Kasumi-1 (cell line): ENCODE data around the gene LYST.
"Not testable (repeated sequence)": the region's sequence is repeated elsewhere in the genome, so short reads cannot be mapped to it uniquely, and the experiment has no call there.

Experiments used
- DNase-seq, 2 experiments: peaks; one replicate each; lab custom pipeline; 2025; lab: John Stamatoyannopoulos, UW

The LYST gene, protein sequence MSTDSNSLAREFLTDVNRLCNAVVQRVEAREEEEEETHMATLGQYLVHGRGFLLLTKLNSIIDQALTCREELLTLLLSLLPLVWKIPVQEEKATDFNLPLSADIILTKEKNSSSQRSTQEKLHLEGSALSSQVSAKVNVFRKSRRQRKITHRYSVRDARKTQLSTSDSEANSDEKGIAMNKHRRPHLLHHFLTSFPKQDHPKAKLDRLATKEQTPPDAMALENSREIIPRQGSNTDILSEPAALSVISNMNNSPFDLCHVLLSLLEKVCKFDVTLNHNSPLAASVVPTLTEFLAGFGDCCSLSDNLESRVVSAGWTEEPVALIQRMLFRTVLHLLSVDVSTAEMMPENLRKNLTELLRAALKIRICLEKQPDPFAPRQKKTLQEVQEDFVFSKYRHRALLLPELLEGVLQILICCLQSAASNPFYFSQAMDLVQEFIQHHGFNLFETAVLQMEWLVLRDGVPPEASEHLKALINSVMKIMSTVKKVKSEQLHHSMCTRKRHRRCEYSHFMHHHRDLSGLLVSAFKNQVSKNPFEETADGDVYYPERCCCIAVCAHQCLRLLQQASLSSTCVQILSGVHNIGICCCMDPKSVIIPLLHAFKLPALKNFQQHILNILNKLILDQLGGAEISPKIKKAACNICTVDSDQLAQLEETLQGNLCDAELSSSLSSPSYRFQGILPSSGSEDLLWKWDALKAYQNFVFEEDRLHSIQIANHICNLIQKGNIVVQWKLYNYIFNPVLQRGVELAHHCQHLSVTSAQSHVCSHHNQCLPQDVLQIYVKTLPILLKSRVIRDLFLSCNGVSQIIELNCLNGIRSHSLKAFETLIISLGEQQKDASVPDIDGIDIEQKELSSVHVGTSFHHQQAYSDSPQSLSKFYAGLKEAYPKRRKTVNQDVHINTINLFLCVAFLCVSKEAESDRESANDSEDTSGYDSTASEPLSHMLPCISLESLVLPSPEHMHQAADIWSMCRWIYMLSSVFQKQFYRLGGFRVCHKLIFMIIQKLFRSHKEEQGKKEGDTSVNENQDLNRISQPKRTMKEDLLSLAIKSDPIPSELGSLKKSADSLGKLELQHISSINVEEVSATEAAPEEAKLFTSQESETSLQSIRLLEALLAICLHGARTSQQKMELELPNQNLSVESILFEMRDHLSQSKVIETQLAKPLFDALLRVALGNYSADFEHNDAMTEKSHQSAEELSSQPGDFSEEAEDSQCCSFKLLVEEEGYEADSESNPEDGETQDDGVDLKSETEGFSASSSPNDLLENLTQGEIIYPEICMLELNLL (N-terminal part only)

GRCh38 chr1:235866205-235866912, at the start of gene LYST:
Gene LYST (minus strand): TSS chr1:235866906. CDS start chr1:235830417, 36,489 bp downstream.
- peak; percentile 47 to 56 for DNase-seq

- DNase-seq, result not testable (repeated sequence)
Measured at GRCh38 chr1:235915489-235915888, 48.8 kb upstream of the LYST start.

DNA sequence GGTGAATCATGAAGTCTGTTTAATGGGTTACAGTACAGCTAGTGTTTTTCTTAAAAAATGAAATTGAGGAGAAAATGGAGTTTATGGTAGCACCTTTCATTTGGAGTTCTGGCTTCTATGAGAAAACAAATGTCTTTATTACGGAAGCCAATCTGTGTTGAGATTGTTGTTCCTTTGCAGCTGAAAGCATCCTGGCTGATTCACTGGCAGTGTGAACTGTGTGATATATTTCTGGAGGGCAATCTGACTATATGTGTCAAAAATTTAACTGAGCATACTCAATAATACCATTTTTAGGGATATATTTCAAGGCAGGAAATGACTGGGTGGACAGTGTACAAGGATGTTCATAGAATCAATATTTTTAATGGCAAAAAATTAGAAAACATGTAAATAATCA, 46.6 kb upstream of the LYST start:
- no peak for DNase-seq

DNA sequence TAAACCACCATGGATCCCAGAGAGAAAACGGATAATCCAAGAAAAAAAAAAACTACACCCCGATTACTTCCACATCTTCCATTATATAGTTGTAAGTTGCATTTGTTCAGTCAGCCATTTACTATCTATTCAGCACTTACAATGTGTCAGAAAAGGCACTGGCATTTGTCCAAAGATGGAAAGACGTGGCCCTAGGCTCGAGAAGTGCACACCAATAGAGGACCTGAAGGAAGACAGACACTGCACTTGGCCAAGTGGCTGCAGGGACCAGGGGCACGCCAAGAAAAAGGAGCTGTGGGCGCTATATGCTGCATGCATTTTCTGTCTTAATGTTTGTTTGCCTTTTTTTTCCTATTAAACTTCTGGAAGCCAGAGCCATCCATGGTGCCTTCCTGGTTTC, 45.2 kb upstream of the LYST start:
- no peak for DNase-seq

DNA sequence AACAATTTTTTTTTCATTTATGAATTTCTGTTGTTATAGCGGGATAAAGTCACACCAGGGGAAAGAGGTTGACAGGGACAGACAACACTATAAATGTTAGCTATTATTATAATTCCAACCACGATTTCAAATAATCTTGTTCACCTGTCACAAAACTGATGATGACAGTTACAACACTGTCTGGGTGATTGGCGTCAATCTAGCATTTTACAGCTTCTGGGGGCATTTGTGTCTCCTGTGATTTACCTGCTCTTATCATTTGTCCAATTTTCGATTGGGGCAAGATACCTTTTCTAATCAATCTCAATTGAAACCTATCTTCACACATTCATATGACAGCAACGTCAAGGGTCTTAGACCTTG, 44.6 kb upstream of the LYST start:
- DNase-seq, result no peak

GRCh38 chr1:235910357-235911299, 43.9 kb upstream of the LYST start:
- peak in 1 of 2 experiments; percentile 23 for DNase-seq

DNA sequence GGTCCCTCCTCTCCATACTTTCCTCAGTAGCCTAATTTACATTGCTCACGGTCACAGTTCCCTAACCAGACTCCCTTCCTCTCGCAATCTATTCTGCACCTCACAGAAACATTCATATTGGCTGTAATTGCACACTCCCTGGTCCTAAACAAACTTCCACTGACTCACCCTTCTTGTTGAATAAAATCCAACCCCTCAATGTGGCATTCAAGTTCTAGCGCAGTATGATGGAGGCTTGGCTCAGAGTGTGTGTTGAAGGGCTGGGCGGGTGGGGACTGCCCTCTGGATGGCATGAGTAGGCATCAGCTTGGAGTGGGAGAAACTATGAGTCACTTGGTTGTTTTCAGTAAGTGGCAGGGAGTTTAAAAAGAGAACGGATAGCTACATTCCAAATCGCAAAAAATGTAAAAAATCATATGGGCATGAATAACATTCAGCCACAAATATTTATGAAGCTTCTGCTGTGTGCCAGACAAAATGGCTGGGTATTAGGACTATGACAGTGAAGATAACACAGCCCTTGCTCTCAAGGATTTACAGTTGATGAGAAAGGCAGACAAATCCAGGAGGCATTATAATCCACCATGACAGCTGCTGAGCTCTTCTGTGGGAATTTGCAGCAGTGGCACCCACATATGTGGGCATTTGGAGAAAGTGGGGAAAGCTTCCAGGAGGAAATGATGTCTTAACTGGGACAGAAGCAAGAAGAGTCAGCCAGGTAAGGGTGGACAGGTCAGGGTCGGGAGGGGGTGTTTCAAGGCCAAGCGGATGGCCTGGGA, 42.2 kb upstream of the LYST start:
- no peak for DNase-seq

- no peak for DNase-seq
Measured at GRCh38 chr1:235907897-235908240, 41.2 kb upstream of the LYST start.

DNA sequence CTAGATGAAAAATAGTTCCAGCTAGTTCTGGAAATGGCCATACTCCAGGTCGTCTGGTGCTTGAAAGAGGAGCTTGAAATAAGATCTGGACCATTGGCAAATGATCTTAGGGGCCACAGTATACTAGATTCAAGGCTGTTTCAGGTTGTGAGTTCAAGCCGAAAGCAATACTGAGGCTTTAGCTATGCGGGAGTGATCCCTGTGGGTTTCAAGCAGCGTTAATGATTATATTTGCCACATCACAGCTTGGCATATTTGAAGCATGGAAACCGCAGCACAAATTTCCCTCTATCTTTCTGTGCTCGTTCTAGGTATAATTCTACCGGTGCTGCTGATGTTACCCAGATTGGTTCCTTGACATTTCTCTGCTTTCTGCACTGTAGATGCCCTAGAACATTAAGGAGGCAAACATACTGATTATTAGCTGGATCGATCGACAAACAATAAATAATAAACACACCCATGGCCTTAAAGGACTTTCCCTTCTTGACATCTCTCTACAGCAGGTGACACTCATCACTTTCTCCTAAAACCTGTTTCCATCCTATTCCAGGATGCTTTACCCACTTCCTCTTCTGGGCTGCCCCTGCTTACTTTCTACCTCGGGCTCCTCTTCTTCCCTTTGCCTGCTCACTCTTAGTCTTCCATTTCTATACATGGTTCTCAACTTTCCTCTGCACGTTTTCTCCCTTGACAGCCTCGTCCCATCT, 40.6 kb upstream of the LYST start:
- DNase-seq, result peak; percentile 19 to 24

GRCh38 chr1:235906436-235906835, 39.7 kb upstream of the LYST start:
- DNase-seq, result no peak

GRCh38 chr1:235903809-235904208, 37.1 kb upstream of the LYST start:
- DNase-seq, result not testable (repeated sequence)

DNA sequence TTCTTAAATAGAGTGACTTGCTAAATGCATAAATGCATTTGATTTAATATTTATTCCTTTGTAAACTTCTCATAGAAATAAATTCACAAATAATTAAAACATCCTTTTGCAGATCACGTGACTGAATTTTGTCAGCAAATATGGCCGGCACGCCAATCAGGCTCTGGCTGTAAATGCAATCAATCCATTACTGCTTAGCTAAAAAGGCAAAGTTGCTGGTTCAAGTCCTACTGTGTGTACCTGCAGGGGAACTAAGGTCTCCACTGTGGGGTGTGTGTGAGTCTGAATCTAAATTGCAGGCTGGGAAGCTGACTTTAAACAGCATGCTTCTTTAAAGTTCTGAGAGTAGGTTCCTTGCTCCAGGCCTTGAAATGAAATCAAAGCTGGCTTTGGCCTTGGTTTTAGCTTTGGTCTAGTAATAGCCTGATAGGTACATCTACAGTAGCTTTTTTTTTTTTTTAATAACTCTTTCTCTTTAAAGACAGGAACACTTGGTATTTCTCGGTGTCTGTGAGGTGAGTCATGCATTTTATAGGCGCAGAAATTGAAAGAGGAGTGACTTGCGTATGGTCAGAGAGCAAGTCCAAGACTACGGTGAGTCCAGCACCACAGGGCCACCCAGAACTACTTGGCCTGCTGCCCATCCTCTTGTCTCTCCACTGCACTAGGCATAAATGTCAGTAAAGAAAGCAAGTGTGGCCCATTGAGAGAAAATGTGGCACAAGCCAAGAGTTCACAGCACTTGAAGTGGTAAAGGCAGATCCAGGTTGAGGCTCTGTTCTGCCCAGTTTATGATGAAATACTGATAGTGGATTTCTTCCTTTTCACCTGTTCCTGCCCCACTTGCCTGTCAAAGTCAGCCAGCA, 36.2 kb upstream of the LYST start:
- no peak for DNase-seq

DNA sequence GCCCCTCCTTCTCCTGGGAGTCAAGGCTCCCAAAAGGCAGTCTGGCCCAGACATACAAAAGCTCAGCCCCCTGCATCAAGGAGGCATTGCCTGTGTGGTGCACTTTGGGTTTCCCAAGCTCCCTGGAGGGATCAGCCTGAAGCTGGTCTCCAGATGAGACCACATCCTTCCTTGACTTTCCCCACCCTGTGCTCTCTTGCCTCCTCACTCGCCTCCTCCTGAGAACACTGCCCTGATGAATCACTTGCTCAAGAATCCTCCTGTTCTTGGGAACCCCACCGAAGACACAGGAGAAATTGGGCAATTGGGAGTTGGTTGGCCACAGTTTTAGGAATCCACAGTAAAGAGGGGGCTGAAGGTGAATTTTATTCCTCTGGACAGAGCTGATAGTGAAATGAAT, 34.8 kb upstream of the LYST start:
- peak; percentile 95 for DNase-seq

DNA sequence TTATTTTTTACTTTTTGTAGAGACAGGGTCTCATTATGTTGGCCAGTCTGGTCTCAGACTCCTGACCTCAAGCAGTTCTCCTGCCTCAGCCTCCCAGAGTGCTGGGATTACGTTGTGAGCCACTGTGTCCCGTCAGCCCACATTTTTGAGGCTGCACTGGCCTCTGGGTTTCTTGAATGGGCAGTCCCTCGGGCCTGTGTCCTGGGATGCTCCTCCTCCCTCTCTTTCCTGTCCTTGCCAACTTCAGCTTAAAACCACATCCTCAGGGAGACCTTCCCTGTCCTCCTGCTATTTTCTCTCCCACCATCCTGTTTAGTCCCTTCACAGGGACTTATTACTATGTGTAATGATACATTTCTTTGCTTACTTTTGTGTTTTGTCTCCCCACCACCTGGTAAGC, 31.4 kb upstream of the LYST start:
- DNase-seq, result no peak

DNA sequence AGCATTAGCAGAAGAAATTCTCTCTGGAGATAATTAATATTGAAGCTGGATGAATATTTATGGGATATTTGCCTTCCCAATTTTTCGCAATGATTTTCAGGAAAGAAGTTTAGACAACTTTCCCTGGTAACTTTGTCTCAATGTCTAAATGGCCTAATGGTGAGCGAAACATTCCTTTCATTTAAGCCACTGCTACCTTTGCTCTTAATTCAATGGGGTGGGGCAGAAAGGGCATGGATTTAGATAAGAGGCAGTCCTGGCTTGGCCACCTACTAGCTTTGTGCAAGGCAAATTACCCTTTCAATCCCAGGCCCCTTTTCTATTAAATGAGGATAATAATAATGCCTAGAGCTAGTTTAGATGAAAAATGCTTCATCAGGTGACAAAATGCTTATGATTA, 27.1 kb upstream of the LYST start:
- DNase-seq, result no peak

DNA sequence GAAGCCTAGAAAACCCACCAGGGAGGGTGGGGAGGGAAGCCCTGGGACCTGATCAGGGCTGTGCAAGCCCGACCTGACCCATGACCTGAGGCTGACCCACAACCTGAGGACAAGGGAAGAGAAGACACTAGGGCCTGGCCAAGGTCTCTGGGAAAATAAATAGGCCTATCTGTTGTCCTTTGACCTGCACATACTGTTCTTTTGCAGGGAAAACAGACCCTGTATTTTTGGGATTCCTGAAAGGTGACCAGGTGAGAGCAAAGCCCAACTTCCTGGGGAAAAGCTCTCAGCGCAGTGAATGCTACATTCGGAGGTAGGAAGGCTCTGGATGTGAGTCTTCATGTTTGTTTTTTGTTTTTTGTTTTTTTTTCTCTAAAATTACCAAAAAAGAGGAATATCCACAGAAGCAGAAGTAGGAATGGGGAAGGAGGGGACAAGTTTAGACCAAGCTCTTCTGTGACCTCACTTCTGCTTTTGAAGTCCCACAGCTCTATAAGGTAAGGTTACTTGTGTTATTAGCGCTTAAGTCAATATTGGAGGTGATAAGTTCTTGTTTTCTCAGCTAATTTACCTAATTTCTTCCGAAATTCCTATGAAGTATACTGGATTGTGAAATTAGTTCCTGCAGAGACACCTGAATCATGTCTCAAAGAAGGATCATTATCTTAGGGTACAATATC, 26.2 kb upstream of the LYST start:
- DNase-seq, result peak; percentile 90 to 94

DNA sequence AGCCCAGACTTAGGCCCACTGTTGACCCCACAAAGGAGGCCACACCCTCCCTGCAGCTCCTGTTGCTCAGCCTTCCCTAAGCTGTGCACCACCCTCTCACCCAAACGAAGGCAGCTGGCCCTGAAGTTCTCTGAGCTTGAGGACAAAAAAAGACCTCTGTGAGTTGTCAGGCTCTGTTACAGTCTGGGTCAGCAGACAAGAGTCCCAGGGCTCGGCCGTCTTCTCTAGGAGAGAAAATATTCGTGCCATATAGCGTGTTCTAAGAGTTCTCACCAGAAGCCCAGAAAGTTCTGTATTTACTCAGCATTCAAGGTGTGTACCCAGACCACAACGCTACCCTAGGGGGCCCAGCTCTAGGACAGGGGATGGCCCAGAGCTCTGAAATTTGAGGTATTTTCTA, 25.5 kb upstream of the LYST start:
- no peak for DNase-seq
